Measurements from ENCODE around the gene RALGPS1.

RALGPS1 gene

DNA sequence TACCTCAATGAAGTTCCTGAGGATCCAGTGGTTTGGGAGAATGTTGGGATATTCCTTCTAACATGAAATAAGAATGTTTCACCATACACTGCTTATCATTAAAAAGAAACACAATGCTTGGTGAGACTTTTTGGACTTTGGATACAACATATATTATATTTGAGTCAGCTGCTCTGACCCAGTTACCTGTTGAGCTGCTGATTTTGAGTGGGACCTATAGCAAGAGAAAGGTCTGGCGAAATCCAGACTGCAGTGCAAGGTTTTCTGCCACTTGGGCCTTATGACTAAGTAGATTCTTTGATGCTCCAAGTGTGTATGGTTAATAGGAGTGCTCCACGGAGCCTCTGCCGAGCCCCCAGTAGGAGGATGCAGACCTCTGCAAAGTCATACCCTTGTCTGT lies 10.0 kb upstream of the RALGPS1 start:
- no peak for DNase-seq (ENCODE audit: low read depth in 2 of 2)

DNA sequence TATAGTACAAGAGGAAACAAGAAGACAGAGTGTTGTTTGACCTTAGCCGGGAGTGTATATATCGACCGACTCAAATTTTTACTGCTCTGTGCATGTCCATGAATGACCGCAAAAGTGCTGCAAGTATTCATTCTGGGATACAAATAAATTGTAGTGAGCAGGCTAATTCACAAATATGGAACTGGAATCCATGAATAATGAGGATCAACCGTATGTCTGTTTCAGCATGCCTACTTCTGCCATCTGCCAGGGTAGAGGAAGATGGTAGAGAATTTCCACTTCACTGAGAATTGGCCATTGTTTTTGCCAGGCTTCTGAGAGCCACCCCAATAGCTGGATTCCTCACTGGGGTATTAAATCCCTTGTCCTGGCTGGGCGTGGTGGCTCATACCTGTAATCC lies 8.5 kb upstream of the RALGPS1 start:
- no peak for DNase-seq (ENCODE audit: low read depth in 2 of 2)

DNA sequence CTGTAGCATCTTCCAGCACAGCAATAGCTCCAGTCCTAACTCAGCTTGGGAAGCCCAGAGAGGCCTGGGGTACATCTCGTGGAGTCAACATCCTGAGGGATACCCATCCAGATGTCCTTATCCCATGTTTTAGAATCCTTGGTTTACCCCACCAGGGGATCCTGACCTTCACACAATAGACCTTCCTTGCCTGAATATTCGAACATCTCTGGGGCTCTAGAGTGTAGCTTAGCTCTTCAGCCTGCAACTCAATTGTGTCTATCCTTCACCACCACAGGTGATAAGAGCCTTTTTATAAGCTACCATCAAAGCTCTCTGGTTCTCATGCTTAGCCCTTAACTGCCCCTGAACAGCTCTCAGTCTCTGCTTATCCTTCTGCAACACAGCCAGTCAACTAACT lies 7.5 kb upstream of the RALGPS1 start:
- DNase-seq (ENCODE audit: low read depth in 2 of 2): no peak

DNA sequence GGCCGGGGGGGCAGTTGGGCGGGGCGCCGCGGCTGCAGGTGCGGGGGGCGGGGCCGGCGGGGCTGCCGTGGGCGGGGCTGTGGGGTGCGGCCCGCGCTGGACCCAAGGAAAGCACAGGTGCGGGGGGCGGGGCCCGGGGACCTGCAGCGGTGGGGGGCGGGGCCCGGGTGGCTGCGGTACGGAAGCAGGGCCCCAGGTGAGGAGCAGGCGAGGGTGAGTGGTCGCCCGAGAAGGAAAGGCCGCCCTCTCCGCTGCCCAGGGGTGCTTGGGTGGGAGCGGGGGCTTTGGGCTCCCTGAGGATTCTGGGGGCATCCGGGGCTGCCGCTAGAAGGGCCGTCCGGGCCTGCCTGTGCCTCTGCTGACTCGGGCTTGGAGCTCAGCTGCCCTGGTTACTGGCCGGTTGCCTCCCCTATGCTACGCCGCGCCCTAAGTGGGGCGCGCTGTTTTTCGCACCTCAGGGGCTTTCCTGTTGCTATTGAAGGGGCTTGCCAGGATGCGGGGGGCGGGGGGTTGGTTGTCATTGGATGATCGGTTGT lies 767 bp downstream of the RALGPS1 start:
- peak; percentile 7 to 12 for DNase-seq (ENCODE audit: low read depth in 2 of 2)

DNA sequence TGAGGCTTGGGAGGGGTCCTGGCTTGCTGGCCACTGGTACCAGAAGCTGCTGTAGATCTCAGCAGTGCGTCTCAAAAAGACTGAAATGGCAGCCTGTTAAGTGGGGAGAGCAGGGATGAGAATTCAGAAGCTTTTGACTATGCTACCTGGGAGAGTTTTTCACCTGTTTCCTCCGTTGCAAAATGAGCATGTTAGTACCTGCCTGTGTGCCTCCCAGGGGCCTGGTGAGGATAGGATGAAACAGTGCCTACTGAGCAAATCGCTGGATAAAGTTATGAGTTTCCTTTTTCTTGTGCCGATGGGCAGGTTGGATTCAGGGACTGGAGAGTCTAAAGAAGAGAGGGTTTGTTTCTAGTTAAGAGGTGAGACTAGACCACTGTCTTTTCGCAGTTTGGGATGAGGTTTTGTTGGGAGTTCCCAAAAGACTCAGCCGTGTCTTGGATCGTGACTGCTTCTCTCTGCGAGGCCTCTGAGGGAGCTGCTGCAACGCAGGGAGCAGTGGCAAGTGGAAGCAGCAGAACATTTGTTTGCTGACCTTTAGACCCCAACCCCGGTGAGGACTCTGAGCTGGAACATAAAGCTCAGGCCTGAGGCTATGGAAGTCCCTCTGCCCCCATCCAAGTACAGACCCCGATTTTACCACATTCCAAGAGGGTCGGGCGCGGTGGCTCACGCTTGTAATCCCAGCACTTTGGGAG lies 1.4 kb downstream of the RALGPS1 start:
- DNase-seq (ENCODE audit: low read depth in 2 of 2): no peak

DNA sequence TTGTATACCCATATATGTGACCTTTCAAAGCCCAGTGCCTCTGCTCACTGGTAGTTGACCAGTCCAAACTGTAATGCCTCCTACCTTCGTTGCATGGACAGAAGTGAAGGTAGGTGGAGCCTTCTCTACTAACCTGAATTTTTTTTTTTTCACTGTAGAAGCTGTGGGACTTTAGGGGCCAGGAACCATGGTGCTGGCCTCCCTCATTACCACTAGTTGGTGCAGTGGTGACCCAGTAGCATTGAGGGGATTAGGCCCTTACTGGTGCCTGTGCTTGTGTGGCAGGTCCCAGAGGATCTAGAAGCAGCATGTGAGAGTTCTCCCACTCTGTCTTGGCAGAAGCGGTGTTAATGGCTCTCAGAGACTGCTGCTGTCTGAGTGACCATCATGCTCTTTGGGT lies 2.3 kb downstream of the RALGPS1 start:
- no peak for DNase-seq (ENCODE audit: low read depth in 2 of 2)

DNA sequence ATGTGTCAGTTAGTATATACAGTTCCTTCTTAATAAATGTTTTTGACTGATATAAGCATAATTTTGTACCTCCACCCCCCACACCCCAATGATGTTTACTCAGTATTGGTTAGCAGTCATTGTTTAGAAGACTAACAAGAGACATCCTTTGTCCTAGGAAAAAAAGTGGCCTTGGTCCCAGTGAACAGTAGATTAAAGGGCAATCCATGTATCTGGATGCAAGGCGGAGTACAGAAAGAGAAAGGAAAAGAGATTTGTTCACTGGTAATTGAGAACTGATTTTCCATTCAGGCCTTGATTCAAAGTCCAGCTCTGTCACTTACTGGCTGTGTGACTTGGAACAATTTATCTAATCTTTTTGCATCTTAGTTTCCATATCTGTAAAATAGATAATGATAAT lies 4.6 kb downstream of the RALGPS1 start:
- DNase-seq (ENCODE audit: low read depth in 2 of 2): no peak

DNA sequence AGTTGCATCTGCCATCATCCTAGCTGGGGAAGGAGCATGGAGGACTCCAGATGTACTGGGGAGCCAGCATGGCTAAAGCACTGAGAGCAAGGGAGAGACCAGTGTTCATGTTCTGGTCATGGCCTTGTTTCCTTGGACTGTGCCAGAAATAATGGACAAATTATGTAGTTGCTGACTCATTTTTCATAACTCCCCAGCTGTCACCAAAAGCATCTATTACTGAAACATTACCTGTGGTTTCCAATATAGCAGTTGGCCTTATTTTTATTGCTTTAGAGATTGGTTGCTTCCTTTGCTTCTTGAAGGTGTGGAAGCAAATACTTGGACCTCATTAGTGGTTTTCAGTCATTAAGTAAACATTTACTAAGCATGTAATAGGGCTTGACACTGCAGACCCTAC lies 11.3 kb downstream of the RALGPS1 start:
- no peak for DNase-seq (ENCODE audit: low read depth in 2 of 2)

DNA sequence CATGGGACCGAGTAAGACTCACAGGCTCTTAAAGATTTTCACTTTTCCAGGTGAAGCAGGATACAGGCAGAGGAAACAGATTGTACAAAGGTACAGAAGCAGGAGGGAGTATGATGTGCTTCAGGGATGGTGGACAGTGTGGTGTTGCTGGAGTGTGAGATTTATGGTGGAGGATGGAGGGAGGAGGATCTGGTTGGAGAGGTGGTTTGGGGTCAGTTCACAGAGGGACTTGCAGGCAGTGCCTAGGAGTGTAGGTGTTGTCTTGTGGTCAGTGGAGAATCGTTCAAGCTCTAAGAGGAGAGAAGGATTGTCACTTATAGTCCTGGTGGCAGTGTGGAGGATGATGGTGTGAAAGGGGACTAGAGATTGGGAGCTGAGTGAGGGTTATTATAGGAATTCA lies 11.8 kb downstream of the RALGPS1 start:
- no peak for DNase-seq (ENCODE audit: low read depth in 2 of 2)

DNA sequence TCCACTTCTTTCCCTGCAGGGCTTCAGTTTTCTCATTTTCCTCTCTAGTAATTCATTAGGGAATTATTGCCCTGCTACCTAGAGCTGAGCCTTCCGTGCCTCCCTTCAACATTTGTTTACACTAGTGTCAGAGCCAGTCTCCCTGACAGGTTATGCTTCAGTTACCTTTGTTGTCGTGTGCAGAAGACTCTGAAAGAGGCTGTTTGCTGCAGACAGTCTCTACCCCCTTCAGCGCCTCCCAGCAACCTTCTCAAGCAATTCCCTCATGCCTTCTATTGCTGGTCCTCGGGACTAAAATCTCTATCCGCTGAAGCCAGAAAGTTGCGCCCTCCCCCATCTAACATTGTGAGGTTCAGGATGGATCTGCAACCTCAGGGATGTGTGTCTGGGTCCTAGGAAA lies 12.8 kb downstream of the RALGPS1 start:
- DNase-seq (ENCODE audit: low read depth in 2 of 2): no peak

DNA sequence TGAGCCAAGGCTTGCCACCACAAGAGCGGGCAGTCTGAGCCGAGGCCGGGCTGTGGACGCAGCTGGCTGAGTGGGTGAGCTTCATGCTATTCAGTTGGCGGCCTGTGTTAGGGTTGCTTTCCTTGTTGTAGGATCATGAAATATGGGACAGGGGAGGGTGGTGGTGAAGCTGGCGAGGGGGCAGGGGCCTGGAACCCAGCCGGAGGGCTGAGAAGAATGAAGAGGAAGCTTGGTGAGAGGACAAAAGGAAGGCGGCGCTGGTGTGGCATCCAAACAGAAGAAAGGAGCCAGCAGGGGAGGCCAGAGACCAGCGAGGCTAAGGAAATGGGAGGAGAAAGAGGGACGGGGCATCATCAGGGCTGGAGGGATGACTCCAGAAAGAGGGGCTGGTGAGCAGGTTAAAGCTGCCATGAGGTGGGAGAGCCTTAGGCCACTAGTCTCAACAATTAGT lies 18.3 kb downstream of the RALGPS1 start:
- DNase-seq (ENCODE audit: low read depth in 2 of 2): no peak

DNA sequence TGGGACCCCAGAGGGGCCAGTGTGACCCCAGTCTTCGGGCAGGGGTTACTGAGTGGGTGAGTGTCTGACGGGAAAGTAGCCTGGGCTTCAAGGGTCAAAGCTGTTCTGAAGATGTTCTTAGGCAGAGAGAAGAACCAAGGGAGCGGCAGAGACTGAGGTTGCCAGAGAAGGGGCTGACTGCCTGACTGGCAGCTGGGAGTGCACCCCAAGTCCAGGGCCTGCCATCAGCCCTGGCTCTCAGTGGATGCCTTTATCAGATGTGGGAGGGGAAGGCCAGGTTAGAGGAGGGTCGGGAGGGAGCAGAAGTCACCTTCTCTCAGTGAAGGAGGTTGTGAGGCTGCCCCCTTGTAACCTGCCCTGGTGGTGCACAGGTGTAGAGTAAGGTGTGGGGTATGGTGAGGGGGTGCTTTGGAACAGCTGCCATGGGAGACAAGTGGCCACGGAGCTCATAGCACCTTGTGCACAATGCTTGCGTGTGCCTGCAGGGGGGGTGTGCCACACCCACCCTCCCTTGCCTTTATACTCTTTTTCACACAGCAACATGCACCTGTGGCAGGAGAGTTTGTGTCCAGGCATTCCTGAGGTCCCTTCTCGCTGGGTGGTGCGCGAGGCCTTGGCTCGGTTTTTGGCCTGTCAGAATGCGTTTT lies 18.9 kb downstream of the RALGPS1 start:
- DNase-seq (ENCODE audit: low read depth in 2 of 2): no peak

DNA sequence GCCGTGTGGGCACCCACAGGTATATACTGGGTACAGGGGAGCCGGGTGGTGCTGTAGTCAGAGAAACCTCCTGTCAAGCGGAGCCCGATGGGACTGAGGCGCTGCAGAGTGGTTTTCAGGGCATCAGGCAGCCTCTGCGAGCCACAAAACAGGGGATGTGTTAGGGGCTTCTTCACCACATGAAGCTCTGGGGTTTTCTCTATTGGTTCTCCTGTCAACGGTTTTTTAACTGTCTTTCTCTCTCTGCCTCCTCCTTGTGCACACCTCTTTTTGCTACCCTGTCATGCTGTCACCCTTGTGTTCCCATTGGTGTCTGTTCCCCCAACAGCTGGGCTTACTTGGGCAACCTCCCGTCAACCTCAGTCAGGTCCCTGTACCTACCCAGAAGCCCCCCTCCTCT lies 19.9 kb downstream of the RALGPS1 start:
- DNase-seq (ENCODE audit: low read depth in 2 of 2): no peak

DNA sequence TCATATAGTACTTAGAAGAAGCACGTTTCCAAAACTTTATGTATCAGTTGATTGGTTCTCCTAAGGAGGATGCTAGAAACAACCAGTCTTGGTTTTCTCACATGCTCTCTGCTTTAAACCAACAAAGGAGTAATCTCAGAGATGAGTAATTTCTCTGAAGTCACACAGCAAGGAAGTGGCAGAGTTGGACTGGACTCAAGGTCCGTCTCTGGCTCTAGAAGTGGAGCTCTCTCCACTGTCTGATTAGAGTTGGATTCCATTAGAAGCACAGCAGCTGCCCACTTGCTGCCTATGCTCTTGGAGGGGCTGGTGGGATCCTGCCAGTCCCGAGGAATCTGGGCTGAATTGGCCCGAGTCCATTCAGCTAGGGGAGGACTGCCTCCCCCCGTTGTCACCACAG lies 21.0 kb downstream of the RALGPS1 start:
- no peak for DNase-seq (ENCODE audit: low read depth in 2 of 2)

DNA sequence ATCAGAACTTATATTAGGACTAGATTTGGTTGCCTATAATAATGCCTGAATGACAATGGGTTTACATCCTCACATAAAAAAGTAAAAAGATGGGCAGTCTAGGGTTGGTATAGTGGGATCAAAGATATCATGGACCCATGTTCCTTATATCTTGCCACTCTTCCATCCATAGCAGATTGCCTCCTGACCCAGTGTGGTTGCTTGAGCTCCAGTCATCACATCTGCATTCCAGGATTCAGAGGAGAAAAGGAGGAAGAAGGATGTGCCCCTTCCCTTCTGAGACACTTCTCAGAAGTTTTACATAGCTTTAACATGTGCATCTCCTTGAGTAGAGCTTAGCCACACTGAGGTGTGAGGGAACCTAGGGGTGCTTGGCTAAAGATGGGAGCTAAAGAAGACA lies 22.9 kb downstream of the RALGPS1 start:
- DNase-seq (ENCODE audit: low read depth in 2 of 2): no peak

DNA sequence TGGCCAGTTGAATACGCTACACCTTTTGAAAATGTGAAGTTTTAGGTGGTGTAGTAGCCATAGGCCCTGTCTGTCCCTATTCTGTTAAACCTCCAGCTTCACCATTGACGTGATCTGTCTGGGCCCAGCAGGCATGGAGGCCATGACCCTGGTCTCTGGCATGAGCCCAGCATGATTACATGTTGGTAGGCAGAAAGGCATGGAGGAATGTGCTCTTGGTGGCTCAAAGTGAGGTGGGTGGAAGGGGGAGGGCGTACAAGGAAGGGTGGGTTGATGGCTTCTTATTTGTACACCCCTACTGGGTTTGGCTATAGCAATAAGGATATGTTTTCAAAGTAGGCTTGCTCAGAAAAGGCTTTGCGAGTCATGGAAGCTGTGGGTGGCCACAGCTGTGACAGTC lies 23.7 kb downstream of the RALGPS1 start:
- DNase-seq (ENCODE audit: low read depth in 2 of 2): no peak

DNA sequence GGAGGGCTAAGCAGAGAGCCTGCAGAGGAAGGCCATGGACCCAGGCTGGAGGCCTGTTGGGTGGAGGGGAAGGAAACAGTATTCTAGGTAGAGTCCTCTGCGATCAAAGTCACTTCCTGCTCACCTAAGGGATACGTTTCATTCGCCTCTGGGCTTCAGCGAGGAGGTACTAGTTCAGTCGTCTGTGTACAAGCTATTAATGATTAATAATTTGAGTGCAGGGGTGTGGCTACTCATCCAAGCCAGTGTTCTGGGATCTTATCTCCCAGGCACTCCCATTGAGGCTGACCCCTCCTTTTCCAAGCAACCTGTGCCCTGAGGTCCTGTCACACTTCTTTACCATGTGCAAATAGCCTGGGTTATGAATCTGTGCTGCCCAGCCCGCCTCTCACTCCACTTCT lies 25.2 kb downstream of the RALGPS1 start:
- DNase-seq (ENCODE audit: low read depth in 2 of 2): no peak

DNA sequence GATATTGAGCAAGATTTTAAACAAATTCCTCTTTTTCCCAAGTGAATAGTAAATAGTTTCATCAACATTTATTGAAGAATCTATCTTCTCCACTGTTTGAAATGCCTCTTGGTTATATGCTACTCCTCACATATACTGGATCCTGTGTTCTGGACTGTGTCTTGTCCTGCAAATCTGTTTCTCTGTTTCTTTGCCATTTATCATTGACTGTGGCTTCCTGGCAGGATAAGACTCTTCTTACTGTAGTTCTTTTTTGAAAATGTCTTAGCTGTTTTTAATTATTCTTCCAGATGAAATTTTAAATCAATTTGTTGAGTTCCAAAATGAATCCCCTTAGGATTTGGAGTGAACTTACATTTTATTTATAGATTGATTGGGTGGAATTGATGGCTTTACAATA lies 27.8 kb downstream of the RALGPS1 start:
- DNase-seq (ENCODE audit: low read depth in 2 of 2): no peak

DNA sequence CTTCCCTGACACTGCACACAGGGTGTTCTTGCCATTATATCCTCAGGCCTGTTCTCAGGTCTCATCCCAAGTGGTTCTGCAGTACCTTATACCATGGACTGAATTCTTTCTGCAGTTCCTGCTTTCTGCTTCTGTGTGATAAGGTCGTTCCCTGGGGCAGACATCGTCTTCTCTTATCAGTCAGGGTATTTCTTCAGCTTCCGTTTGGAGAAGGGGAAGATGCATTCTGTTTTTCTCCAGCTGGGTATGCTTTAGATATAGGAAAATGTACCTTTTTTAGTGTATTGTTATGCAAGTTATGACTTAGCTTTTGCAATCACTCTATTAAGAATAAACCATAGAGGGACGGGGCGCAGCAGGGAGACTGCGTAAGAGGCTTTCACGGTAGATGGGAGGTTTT lies 31.1 kb downstream of the RALGPS1 start:
- no peak for DNase-seq (ENCODE audit: low read depth in 2 of 2)

DNA sequence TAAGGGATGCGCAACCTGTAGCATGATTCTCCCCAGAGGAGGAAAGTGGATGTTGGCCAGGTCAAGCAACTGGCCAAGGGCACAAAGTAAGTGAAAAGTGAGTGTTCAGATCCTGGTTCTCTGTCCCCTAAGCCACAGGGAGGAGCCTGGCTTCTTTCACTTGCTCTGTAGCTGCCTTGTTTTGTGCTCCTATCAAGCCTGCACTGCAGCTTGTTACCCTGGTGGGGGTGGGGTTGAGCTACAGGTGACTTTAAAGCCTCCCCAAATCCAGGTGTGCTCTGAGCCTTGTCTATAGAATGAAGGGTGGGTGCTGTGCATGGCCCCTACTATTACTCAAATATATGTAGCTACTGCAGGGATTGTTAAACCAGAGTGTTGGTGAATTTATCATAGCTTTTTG lies 32.9 kb downstream of the RALGPS1 start:
- DNase-seq (ENCODE audit: low read depth in 2 of 2): no peak

DNA sequence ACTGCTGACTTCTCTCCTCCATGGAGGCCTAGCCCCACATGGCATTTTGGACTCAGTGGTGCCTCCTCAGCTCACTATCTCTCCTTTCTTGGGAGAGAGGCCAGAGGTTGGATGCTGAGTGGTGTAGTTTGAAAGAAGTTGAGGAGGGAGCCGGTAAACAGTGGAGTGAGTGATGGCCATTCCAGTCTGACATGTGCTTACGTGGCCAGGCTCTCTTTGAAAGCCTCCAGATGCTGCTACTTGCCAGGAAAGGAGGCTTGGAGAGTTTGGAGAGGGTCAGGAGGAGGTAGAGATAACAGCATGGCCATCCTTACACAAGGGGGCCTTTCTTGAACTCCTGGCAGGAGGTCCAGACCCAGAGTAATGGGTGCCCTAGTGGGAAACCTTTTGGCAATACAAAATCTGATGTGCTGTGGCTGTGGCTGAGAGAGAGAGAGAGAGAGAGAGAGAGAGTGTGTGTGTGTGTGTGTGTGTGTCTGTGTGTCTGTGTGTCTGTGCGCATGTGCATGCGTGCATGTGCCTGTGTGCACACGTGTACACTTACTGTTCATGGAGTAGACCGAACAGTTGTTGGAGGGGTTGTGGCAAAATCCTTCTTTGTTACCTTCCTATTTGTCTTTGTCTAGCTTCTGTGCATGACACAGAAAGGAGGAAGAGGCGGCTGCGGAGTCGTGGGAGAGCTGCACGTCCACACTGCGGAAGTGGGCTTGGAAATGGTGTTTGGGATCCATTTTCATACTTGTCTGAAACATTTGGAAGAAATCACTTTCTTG lies 37.8 kb downstream of the RALGPS1 start:
- DNase-seq (ENCODE audit: low read depth in 2 of 2): no peak

DNA sequence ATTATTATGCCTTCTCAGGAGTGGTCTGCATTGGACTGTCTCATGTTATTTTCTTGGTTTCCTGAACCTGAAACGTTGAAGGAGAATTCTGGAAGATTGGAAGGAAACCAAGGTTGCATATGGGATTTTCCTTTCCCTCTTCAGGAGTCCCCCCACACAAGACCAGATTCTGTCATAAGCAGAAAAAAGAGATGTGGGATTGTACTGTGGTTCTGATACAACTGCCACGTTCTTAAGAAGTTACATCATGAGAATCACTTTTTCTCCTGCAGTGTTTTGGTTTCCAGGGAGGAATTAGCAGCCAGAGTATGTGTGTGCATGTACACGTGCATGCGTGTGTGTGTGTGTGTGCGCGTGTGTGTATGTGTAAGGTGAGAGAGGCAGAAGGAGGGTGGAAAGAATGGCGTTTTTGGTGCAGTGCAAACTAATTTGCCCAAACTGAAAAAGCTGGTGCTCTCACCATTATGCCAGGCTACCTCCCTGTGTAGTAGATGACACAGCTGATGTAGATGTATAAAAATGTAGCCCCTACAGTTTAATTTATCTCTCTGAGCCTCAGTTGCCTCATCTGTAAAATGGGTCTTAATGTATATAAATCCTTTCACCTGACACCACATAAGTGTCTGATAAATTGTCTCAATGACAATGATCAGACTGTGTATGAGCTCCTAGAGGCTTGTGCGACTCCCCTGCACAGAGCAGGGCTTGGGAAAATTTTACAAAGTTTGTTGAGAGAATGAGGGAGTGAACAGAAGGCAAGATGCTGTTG lies 38.6 kb downstream of the RALGPS1 start:
- no peak for DNase-seq (ENCODE audit: low read depth in 2 of 2)

Measured in stimulated activated CD8-positive, alpha-beta memory T cell treated with anti-CD3 and anti-CD28 coated beads, Interleukin-7, amount 100 ng/mL, for 1 hour (primary cell).